HG03432 (cell line): ENCODE measurements around the gene ALOX5.
"Not testable (repeated sequence)": the region's sequence is repeated elsewhere in the genome, so short reads cannot be mapped to it uniquely, and the experiment has no call there.

Experiments used
- ATAC-seq: cut with Tn5 transposase; IDR thresholded peaks from one replicate; pipeline ENCODE4 v1.9.1; 2021; ENCODE audit warnings: mild to moderate bottlenecking, moderate library complexity; ENCODE audit not compliant: unreplicated experiment

ALOX5 gene

DNA sequence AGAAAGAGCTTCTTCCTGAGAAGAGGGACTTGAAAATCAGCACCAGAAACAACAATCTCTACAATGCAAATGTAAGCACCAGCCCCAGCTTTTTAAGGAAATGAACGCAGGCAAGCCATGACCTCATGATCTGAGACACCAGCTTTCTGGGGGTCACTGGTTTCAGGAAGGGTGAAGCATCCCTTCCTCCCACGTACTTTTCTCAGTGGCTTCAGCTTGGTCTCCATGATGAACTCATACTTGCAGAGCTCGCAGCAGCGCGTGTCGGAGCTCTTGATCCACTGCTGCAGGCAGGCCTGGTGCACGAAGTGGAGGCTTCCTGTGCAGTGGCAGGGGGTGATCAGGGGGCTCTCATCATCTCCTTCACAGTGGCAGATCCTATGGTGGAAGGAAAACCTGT lies 87.0 kb downstream of the ALOX5 start:
- ATAC-seq = peak; percentile 75

DNA sequence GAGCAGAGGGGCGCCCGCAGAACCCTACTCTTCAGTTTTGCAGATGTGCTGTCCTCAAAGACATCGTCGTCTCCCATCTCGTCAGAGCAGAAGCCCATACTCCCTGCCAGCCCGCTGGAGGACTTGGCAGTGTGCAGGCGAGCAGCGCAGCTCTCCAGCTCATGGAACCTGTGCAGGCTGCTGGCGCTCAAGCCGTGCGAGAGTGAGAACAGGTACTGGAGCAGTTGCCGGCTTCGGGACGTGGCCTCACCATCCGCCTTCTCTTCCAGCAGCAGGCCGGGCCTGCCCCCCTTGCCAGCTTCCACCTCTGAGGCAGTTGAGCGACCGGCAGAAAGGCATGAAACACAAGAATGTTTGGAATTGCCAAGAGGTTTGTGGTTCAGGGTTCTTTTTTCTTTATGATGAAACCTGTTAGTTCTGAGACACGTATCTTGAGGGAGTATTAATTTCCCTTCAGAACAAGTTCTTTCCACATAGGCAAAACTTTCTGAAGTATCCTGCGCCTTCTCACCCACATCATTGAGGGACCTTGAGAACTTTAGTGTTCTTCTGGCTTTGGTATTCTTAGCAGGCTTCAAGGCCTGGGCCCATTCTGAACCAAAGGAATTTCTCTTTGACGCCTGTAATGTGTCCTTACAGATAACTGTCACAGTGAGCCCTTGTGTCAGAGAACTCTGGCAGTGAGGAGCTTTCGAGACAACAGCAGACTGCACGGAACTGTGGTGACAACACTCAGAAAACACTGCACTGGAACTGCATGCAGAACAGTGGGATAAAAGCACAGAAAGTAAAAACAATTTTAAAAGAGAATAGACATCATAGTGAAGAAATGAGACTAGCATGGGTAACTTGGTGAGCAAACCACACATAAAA lies 89.5 kb downstream of the ALOX5 start:
- no peak for ATAC-seq

DNA sequence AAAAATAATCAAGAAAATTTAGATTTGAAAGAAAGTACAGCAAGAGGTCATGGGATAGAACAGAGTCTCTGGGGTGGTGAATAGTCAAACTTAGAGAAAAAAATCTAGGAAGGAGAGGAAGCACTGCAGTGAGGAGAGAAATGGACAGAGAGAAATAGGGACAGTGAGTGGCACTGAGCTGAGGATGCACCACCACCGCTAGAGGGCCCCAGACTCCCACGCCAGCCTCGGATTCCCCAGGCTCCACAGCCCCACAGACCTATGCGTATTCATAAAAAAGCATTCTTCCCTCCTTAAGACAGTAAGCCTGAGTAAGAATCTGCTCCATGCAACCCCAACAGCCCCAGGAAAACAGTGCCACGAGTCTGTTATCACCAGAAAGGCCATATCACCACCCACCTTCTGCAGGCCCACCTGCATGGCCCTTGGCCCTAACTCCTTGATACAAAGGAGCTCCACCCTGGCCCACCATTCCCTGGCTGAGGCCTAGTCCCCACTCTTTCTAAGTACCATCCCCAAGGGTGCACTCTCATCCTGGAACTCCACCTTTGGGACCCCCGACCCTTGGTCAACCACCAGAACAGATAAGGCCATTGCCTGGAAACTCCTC lies 91.0 kb downstream of the ALOX5 start:
- peak; percentile 50 for ATAC-seq

DNA sequence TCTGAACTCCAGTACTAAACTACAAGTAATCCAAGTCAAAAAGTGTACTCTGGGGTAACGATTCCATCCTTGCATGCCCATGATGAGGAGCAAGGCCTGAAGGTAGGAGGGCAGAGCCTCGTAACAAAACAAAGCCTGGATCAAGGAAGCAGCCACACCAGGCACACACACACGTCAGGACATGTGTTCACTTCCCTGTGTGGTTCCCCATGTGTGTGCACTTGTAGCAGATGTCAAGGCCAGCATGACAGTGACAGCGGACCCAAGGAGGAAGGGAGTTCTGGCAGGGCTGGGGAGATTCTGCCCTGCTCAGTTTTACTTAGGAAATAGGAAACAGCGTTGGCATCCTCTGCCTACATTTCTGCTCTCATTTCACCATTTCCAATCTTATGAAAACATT lies 92.8 kb downstream of the ALOX5 start:
- ATAC-seq = no peak

DNA sequence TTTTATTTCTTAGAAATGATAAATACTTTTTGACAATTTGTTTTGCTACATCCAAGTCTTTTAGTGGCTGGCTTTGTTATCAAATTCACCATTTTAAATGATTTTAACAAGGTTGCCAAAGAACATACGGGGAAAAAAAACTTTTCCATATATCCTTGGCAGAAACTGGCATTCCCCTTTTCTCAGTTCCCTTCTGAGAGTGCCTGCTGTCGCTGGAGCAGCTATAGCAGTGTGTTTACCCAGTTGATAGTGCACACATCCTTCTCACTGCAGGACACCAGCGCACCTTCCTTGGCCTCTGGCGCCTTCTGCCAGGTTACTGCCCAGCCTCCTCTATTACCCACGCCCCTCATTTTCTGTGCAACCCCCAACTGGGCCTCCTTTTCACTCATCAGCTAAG lies 94.1 kb downstream of the ALOX5 start:
- no peak for ATAC-seq

DNA sequence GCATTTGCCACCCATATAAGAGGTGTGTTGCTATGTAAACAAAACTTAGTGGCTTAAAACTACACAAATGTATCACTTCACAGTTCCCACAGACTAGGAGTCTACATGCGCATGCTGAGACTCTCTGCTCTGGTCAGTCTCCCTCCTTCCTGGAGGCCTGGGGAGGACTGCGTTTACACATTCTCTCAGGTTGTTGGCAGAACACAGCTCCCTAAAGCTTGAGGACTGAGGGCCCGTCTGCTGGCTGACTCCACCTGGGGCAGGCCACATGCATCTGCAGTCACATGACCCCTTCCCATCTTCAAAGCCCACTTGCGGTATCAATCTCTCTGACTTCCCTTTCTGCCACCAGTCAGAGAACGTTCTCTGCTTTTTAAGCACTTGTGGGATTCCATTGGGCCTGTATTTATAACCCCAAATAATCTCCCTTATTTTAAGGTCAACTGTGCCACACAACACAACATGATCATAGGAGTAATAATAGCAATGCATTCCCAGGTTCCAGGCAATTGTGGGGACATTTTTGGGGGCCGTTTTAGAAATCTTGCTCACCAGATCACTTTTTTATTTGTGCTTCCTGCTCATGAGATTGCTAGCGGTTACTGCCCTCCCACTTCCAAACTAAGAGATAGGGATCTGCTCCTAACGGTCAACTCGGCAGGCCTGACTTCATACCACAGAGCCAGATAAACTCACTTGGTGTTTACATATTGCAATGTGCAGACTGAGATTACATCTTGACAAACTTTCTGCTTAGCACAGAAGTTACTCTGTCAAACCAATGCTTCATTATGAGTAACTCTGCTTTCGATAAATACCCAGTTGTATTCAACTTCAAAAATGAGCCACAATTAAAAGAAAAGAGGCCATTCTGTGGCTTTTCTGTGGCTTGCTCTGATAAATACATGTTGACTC lies 96.3 kb downstream of the ALOX5 start:
- ATAC-seq = peak; percentile 61

DNA sequence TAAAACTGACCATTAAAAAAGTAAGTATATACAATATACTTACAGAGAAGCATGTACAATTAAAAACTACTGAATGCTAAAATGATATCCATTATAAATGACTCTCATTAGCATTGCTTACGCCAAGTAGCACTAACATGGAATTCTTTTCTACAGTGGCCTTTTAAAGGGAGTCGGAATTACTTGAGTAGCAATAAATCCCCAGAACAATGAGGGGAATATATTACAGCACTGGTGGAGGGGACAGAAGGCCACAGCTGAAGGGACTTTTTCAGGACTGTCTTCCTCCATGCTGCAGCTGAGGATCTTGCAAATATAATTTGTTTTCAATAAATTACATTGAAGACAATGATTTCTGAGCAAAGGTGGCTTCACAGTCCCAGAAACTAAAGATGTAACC lies 97.0 kb downstream of the ALOX5 start:
- no peak for ATAC-seq

DNA sequence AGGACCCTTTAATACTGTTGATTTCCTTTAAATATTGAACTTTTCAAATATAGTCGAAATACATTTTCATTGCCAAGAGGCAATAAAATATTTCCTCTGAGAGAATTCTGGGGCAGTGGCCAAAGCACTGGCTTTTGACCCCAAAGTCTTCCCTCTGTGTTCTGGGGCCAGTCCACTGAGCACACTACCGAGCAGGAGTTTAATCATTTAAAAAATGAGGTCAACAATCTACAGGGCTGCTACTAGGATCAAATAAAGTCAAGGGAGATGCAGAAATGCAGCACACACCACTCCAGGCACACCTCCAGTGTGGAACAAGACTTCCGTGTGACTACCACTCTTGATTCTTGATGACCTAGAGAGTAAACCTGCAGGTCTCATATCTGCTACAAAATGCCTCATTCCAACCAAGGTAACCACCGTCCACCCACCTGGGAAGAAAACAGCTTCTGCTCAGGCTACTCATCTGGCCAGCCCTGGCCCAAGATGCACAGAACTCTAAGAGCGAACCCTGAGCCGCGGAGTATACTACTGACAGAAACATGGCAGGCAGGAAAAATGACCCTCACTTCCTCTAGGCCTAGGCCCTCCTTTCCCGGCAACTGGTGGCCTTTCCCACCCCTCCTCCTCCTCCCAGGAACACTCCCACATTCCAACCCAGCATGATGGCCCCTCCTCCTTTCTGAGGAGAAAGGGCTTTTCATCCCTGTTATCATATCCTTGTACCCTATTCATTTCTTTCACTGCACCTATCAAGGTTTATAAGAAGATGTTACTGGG lies 97.7 kb downstream of the ALOX5 start:
- ATAC-seq = no peak

DNA sequence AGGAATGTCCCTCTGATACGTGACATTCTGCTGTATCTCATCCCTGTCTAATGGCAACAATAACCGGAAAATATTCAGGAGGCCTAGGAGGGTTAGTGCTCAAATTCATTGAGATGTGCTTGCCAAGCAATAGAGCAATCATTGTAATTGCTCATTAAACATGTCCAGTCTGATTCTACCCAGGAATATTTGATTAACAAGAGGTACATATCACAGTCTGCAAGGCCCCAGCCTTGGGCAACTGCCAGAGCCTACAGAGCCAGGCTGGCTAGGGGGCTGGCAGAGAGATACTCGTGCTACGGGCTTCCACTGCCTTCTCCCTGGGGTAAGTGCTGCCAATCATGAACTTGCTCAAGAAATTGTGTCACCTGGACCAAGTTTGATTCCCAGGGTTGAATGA lies 99.1 kb downstream of the ALOX5 start:
- no peak for ATAC-seq

DNA sequence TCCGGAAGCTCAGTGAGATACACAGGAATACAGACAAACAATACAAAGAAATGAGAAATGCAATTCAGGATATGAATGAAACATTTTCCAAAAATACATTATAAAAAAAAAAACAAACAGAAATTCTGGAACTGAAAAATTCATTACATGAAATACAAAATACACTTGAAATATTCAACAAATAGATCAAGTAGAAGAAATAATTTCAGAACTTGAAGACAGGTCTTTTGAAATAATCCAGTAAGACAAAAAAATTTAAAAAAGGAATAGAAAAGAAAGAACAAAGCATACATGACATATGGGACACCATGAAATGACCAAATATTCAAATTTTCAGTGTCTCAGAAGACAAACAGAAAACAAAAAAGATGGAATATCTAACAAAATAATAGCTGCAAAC lies 102.5 kb downstream of the ALOX5 start:
- no peak for ATAC-seq

DNA sequence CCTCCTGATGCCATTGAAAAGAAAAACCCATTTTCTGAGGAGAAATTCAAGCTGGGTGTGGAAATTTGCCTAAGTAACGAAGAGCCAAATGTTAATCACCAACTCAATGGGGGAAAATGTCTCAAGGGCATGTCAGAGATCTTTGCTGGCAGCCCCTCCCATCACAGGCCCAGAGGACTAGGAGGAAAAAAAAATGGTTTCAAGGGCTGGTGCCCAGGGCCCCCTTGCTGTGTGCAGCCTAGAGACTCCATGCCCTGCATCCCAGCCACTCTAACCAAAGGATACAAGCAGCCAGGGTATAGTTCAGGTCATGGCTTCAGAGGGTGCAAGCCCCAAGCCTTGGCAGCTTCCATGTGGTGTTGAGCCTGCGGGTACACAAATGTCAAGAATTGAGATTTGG lies 106.3 kb downstream of the ALOX5 start:
- no peak for ATAC-seq

DNA sequence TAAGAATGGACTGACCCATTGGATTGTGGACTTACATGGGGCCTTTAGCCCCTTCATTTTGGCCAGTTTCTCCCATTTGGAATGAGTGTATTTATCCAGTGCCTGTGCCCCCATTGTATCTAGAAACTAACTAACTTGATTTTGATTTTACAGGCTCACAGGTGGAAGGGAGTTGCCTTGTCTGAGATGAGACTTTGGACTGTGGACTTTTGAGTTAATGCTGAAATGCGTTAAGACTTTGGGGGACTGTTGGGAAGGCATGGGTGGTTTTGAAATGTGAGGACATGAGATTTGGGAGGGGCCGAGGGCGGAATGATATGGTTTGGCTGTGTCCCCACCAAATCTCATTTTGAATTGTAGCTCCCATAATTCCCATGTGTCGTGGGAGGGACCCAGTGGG lies 107.1 kb downstream of the ALOX5 start:
- not testable (repeated sequence) for ATAC-seq

DNA sequence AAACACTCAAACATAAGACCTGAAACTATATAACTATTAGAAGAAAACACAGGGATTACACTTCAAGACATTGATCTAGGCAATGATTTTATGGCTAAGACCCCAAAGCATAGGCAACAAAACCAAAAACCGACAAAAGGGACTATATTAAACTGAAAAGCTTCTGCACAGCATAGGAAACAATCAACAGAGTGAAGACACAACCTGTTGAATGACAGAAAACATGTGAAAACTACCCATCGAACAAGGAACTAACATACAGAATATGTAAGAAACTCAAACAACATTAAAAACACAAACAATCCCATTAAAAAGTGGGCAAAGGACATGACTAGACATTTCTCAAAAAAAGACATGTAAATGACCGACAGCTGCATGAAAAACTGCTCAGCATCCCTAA lies 109.0 kb downstream of the ALOX5 start:
- no peak for ATAC-seq

DNA sequence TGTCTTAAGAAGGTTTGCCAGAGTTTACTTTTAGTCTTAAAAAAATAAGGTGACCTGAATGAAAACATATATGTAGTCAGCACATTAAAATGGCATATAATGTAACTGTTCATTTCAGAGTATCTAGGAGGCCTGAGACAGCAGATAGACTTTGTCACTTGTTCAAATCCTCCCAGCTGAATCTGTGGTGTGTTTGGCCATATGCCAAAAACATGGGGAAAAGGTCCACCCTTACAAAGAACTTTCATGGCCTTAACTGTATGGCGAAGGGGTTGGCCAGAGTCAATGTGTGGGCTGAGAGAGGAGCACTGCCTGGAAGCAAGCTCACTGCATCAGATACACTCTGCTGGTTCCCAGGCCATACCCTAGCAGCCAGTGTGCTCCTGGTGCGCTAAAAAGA lies 113.7 kb downstream of the ALOX5 start:
- no peak for ATAC-seq

DNA sequence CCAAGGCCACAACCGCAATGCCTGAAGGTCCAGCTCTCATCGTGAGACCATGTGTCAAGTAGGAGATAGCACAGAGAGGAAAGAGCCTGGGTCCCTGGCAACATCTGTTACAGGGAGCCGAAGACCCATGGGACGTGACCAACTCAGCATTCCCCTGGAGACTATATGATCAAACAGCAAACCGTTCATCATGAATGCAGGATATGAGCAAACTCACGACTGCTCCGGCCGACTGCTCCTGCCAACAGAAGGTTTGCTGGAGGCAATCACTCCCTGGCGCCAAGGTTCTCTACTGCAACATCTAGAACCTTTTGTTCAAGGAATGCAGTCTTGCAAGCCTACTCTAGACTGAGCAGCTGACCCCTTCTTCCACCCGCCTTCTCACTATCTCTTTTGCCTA lies 114.3 kb downstream of the ALOX5 start:
- ATAC-seq = no peak

DNA sequence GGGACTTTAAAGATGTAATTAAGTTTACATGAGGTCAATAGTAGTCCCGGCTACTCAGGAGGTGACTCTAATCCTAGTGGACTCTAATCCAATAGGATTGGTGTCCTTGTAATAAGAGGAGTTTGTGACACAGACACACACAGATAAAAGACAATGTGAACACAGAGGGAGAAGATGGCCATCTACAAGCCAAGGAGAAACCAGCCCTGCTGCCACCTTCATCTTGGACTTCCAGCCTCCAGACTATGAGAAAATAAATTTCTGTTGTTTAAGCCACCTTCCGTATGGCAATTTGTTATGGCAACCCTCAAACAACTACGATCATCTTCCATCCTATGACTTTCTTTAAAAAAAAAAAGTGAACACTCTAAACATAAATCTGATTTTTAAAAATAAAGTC lies 116.3 kb downstream of the ALOX5 start:
- no peak for ATAC-seq

DNA sequence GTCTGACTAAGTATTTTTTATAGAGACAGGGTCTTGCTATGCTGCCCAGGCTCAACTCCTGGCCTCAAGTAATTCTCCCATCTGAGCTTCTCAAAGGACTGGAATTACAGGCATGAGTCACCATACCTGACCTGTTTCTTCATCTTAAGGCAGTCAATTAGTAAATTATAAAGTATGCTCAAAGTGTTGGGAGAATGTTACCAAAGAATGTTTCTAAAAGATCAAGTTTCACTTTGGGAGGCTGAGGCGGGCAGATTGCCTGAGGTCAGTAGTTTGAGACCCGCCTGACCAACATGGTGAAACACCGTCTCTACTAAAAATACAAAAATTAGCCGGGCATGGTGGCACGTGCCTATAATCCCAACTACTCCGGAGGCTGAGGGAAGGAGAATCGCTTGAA lies 117.0 kb downstream of the ALOX5 start:
- no peak for ATAC-seq
